GM21447 (cell line): Measurements from ENCODE around the gene FAM25C.
"Not testable (repeated sequence)": the region's sequence is repeated elsewhere in the genome, so short reads cannot be mapped to it uniquely, and the experiment has no call there.

Source experiments
- ATAC-seq: cut with Tn5 transposase; IDR thresholded peaks from one replicate; pipeline ENCODE4 v1.9.1; 2021; ENCODE audit not compliant: unreplicated experiment

FAM25C gene

GRCh38 chr10:47959677-47960076 lies 39.9 kb downstream of the FAM25C start:
- not testable (repeated sequence) for ATAC-seq

DNA sequence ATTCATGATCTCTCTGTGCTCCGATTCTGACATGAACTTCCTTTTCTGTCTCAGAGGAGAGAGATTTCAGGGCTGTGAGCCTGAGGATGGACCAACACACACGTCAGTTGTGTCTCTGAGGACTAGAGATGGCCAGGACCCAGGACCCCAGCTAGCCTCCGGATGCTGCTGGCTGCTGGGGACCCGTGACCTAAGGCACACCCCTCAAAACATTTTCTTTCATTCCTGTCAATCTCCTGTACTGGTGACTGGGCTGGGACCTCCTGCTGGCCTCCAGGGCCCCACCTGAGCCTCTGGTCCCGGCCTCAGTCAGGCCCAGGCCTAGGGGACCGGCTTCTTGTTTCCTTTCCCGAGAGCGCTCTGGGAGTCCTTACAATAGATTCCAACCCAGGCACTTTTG lies 42.4 kb downstream of the FAM25C start:
- ATAC-seq = not testable (repeated sequence)

DNA sequence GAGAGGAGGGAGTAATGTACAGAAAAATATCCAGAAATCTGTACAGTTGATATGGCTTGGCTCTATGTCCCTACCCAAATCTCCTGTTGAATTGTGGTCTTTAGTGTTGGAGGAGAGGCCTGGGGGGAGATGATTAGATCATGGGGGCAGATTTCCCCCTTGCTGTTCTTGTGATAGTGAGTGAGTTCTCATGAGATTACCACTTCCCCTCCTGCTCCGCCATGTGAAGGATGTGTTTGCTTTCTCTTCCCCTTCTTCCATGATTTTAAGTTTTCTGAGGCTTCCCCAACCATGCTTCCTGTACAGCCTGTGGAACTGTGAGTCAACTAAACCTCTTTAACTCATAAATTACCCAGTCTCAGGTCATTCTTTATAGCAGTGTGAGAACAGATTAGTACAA lies 52.2 kb downstream of the FAM25C start:
- ATAC-seq = not testable (repeated sequence)
